LHCN-M2 (cell line): ENCODE results near the gene HGS. TPM values are rescaled to one million over a fixed set of nuclear protein-coding genes. Genes with fewer than 3 reads are reported as not detected.
A peak's percentile ranks its signal among the peaks of the same experiment; 100 is the strongest.

Experiments used
- DNase-seq: peaks from one replicate; pipeline ENCODE4 v3.0.0-alpha.2; 2012; ENCODE audit warnings: low read depth
- total RNA-seq: library from RNA; depleted of rRNA; stranded (reverse); fragments of >200 nt; gene quantifications from 2 replicates; pipeline ENCODE4 v1.2.3, GENCODE V29; 2014

HGS gene
- total RNA-seq, 1 experiment from 2014 or later: 157 TPM

GRCh38 chr17:81655378-81656117 lies 28.3 kb upstream of the HGS start:
- DNase-seq: no peak

- no peak for DNase-seq
These were observed 27.6 kb upstream of the HGS start, which contains the start of gene PDE6G for GRCh38 chr17:81656118-81656743. TSS of gene PDE6G (minus strand) at chr17:81656542. CDS start at chr17:81653305, 3,237 bp downstream.

GRCh38 chr17:81656835-81657234 lies 27.0 kb upstream of the HGS start:
- no peak for DNase-seq

- no peak for DNase-seq
These were observed 24.8 kb upstream of the HGS start for GRCh38 chr17:81659038-81659437.

- DNase-seq: no peak
These were observed 23.4 kb upstream of the HGS start for GRCh38 chr17:81660441-81660840.

- DNase-seq: no peak
These were observed 21.8 kb upstream of the HGS start for GRCh38 chr17:81662002-81662401.

- no peak for DNase-seq
These were observed 19.8 kb upstream of the HGS start for GRCh38 chr17:81664051-81664470.

- peak; percentile 26 for DNase-seq
These were observed 18.4 kb upstream of the HGS start for GRCh38 chr17:81665205-81666091.

- DNase-seq: no peak
These were observed 17.8 kb upstream of the HGS start for GRCh38 chr17:81666092-81666341.

GRCh38 chr17:81666342-81667191 lies 17.2 kb upstream of the HGS start, which contains the start of the genes CCDC137 and OXLD1:
TSS of gene CCDC137 (plus strand) at chr17:81666737. CDS start at chr17:81666767, 30 bp downstream.
TSS of gene OXLD1 (minus strand) at chr17:81666605. CDS start at chr17:81666577, 28 bp downstream.
- DNase-seq: peak; percentile 92

GRCh38 chr17:81667754-81668153 lies 16.1 kb upstream of the HGS start:
- DNase-seq: no peak

- DNase-seq: no peak
These were observed 11.3 kb upstream of the HGS start for GRCh38 chr17:81672504-81672903.

- DNase-seq: no peak
These were observed 10.9 kb upstream of the HGS start for GRCh38 chr17:81672954-81673353.

GRCh38 chr17:81673561-81674258 lies 10.1 kb upstream of the HGS start:
- no peak for DNase-seq

- DNase-seq: peak; percentile 15
These were observed 8.1 kb upstream of the HGS start for GRCh38 chr17:81675515-81676221.

GRCh38 chr17:81676906-81677305 lies 6.9 kb upstream of the HGS start:
- DNase-seq: no peak

- DNase-seq: no peak
These were observed 3.7 kb upstream of the HGS start for GRCh38 chr17:81680150-81680549.

GRCh38 chr17:81681672-81682071 lies 2.1 kb upstream of the HGS start:
- no peak for DNase-seq

- no peak for DNase-seq
These were observed 1.1 kb upstream of the HGS start for GRCh38 chr17:81682565-81683207.

GRCh38 chr17:81683208-81683583 lies 615 bp upstream of the HGS start:
- DNase-seq: no peak
